OCI-LY1 (cell line): ENCODE measurements around the gene INPP5A.

Experiments used
- H2AFZ ChIP-seq: fragments of 200-600 bp; sonication (generic), shearing (Covaris generic); 2 replicates; pipeline ENCODE4 v1.6.0; 2014; ENCODE audit warnings: antibody characterized with exemption, mild to moderate bottlenecking, low read length
- H3F3A ChIP-seq: fragments of 200-600 bp; sonication (generic), shearing (Covaris generic); 2 replicates; pipeline ENCODE4 v1.6.0; 2014; ENCODE audit warnings: mild to moderate bottlenecking, antibody characterized with exemption, low read length, moderate library complexity; ENCODE audit not compliant: insufficient read depth
- H3K27ac ChIP-seq: fragments of 200-600 bp; sonication (generic); 2 replicates; pipeline ENCODE4 v1.5.1; 2014; ENCODE audit warnings: low read length, mixed run types, mild to moderate bottlenecking, low read depth; ENCODE audit not compliant: poor library complexity, severe bottlenecking
- H3K27me3 ChIP-seq: fragments of 200-600 bp; sonication (generic); 2 replicates; pipeline ENCODE4 v1.6.0; 2014; ENCODE audit warnings: antibody characterized with exemption, mild to moderate bottlenecking, low read length, moderate library complexity; ENCODE audit not compliant: insufficient read depth
- H3K36me3 ChIP-seq: fragments of 200-600 bp; sonication (generic); 2 replicates; pipeline ENCODE4 v1.6.1; 2014; ENCODE audit warnings: mild to moderate bottlenecking, antibody characterized with exemption, low read length, moderate library complexity, mixed read lengths; ENCODE audit not compliant: insufficient read depth
- H3K4me1 ChIP-seq: fragments of 200-600 bp; sonication (generic); 2 replicates; pipeline ENCODE4 v1.5.1; 2014; ENCODE audit warnings: mild to moderate bottlenecking, low read length, moderate library complexity; ENCODE audit not compliant: insufficient read depth, severe bottlenecking
- H3K4me2 ChIP-seq: fragments of 200-600 bp; sonication (generic), shearing (Covaris generic); 2 replicates; pipeline ENCODE4 v1.6.1; 2014; ENCODE audit warnings: low read length
- H3K4me3 ChIP-seq: fragments of 200-600 bp; sonication (generic); 2 replicates; pipeline ENCODE4 v1.5.1; 2014; ENCODE audit warnings: low read length, low read depth, mild to moderate bottlenecking, mixed read lengths; ENCODE audit not compliant: poor library complexity, severe bottlenecking
- H3K79me2 ChIP-seq: fragments of 200-600 bp; shearing (Covaris generic); 2 replicates; pipeline ENCODE4 v1.6.1; 2016; ENCODE audit warnings: mixed run types, low read length, mixed read lengths; ENCODE audit not compliant: insufficient read depth
- H3K9ac ChIP-seq: fragments of 200-600 bp; sonication (generic), shearing (Covaris generic); 2 replicates; pipeline ENCODE4 v1.6.1; 2014; ENCODE audit warnings: mild to moderate bottlenecking, low read length, mixed read lengths
- H3K9me2 ChIP-seq: fragments of 200-600 bp; sonication (generic), shearing (Covaris generic); 2 replicates; pipeline ENCODE4 v1.6.1; 2014; ENCODE audit warnings: low read depth, mild to moderate bottlenecking, low read length, mixed read lengths
- H3K9me3 ChIP-seq: fragments of 200-600 bp; shearing (Covaris generic); 2 replicates; pipeline ENCODE4 v1.6.1; 2014; ENCODE audit warnings: low read length, mixed read lengths
- H4K20me1 ChIP-seq: fragments of 200-600 bp; sonication (generic), shearing (Covaris generic); 2 replicates; pipeline ENCODE4 v1.6.0; 2016; ENCODE audit warnings: mild to moderate bottlenecking, low read length; ENCODE audit not compliant: insufficient read depth
- CTCF ChIP-seq: fragments of 200-600 bp; sonication (generic), shearing (Covaris generic); IDR thresholded peaks from 2 replicates; pipeline ENCODE4 v1.5.1; 2017; ENCODE audit warnings: mild to moderate bottlenecking, antibody characterized with exemption, low read length, moderate library complexity, mixed read lengths
- EZH2 ChIP-seq: fragments of 200-600 bp; sonication (generic), shearing (Covaris generic); IDR thresholded peaks from 2 replicates; pipeline ENCODE4 v1.8.0; 2017; ENCODE audit warnings: borderline replicate concordance, mixed run types, mild to moderate bottlenecking, antibody characterized with exemption, low read length, moderate library complexity, mixed read lengths

INPP5A gene

GRCh38 chr10:132654121-132654571 lies 116.6 kb downstream of the INPP5A start:
- Histone ChIP-seq H3K27me3 (no peaks in the 10 kb centered on the region), H3K9ac (no peak overlapping the region)
- no peak for TF ChIP-seq EZH2
- TF ChIP-seq CTCF, result no peak

GRCh38 chr10:132654708-132655661 lies 117.4 kb downstream of the INPP5A start:
- H3K4me2 ChIP-seq, result no peak overlapping the region
- no peaks in the 10 kb centered on the region for H3F3A ChIP-seq
- no peak overlapping the region for H3K9ac ChIP-seq
- H4K20me1 ChIP-seq, result no peaks in the 10 kb centered on the region
- H2AFZ ChIP-seq, result no peak overlapping the region
- H3K4me1 ChIP-seq, result no peaks in the 10 kb centered on the region
- no peaks in the 10 kb centered on the region for H3K9me3 ChIP-seq
- TF ChIP-seq CTCF (peak; percentile 83), EZH2 (no peak)
- no peak overlapping the region for H3K27ac ChIP-seq
- H3K36me3 ChIP-seq, result no peaks in the 10 kb centered on the region
- H3K9me2 ChIP-seq, result no peaks in the 10 kb centered on the region
- H3K27me3 ChIP-seq, result no peaks in the 10 kb centered on the region
- H3K4me3 ChIP-seq, result no peak overlapping the region
- H3K79me2 ChIP-seq, result no peaks in the 10 kb centered on the region

More at GRCh38 chr10:132654121-132654571, 116.6 kb downstream of the INPP5A start:
- H4K20me1 ChIP-seq, result no peaks in the 10 kb centered on the region
- H3K4me1 ChIP-seq, result no peaks in the 10 kb centered on the region
- H3K4me2 ChIP-seq, result no peak overlapping the region
- no peaks in the 10 kb centered on the region for H3K79me2 ChIP-seq
- no peak overlapping the region for H3K27ac ChIP-seq
- H3K4me3 ChIP-seq, result no peak overlapping the region
- H3K9me2 ChIP-seq, result no peaks in the 10 kb centered on the region
- no peaks in the 10 kb centered on the region for H3K36me3 ChIP-seq
- H2AFZ ChIP-seq, result no peak overlapping the region
- no peaks in the 10 kb centered on the region for H3F3A ChIP-seq
- no peaks in the 10 kb centered on the region for H3K9me3 ChIP-seq

GRCh38 chr10:132655735-132656134 lies 118.1 kb downstream of the INPP5A start:
- Histone ChIP-seq H3K4me3 (no peak overlapping the region), H3K36me3 (no peaks in the 10 kb centered on the region), H4K20me1 (no peaks in the 10 kb centered on the region)

More at GRCh38 chr10:132655735-132656134, 118.1 kb downstream of the INPP5A start:
- Histone ChIP-seq H3K4me1 (no peaks in the 10 kb centered on the region), H3K4me2 (no peak overlapping the region), H2AFZ (no peak overlapping the region), H3F3A (no peaks in the 10 kb centered on the region), H3K9me2 (no peaks in the 10 kb centered on the region), H3K9ac (no peak overlapping the region), H3K27me3 (no peaks in the 10 kb centered on the region), H3K79me2 (no peaks in the 10 kb centered on the region), H3K27ac (no peak overlapping the region), H3K9me3 (no peaks in the 10 kb centered on the region)
- TF ChIP-seq EZH2 (no peak), CTCF (no peak)
